NCI-H1436 (cell line): ENCODE measurements around the gene VTN.

Experiments
- DNase-seq: peaks from one replicate; lab custom pipeline; 2025; lab: John Stamatoyannopoulos, UW

Gene VTN

GRCh38 chr17:28395426-28395825 is 25.3 kb upstream of the VTN start:
- DNase-seq, result no peak

- DNase-seq, result no peak
Observed at GRCh38 chr17:28394337-28395116, 24.4 kb upstream of the VTN start.

GRCh38 chr17:28392491-28392890 is 22.4 kb upstream of the VTN start:
- DNase-seq, result no peak

- no peak for DNase-seq
Observed at GRCh38 chr17:28391401-28391800, 21.3 kb upstream of the VTN start.

GRCh38 chr17:28390984-28391383 is 20.9 kb upstream of the VTN start:
- no peak for DNase-seq

- no peak for DNase-seq
Observed at GRCh38 chr17:28390563-28390962, 20.5 kb upstream of the VTN start.

- DNase-seq, result no peak
Observed at GRCh38 chr17:28390141-28390540, 20.0 kb upstream of the VTN start.

GRCh38 chr17:28388106-28388505 is 18.0 kb upstream of the VTN start:
- DNase-seq, result no peak

- DNase-seq, result no peak
Observed at GRCh38 chr17:28386391-28386790, 16.3 kb upstream of the VTN start.

- DNase-seq, result no peak
Observed at GRCh38 chr17:28385406-28385805, 15.3 kb upstream of the VTN start.

- no peak for DNase-seq
Observed at GRCh38 chr17:28385037-28385400, 14.9 kb upstream of the VTN start.

GRCh38 chr17:28384281-28385036 is 14.4 kb upstream of the VTN start:
- DNase-seq, result peak; percentile 75

GRCh38 chr17:28381141-28381825 is 11.2 kb upstream of the VTN start:
- no peak for DNase-seq

GRCh38 chr17:28379814-28380801 is 10.0 kb upstream of the VTN start:
- DNase-seq, result no peak

- no peak for DNase-seq
Observed at GRCh38 chr17:28372945-28373274, 2.8 kb upstream of the VTN start.

GRCh38 chr17:28372203-28372944 is 2.3 kb upstream of the VTN start:
- DNase-seq, result peak; percentile 23

- DNase-seq, result peak; percentile 99
Observed at GRCh38 chr17:28371245-28372202, 1.4 kb upstream of the VTN start, which contains the start of gene SARM1. Gene SARM1, plus strand, starts transcription at chr17:28371694. Its CDS starts 339 bp downstream, at chr17:28372033.

- DNase-seq, result no peak
Observed at GRCh38 chr17:28370744-28371103, 617 bp upstream of the VTN start.

GRCh38 chr17:28369684-28370034 is 448 bp downstream of the VTN start:
- DNase-seq, result no peak
